Neural crest cell (in vitro differentiated cells): Measurements from ENCODE around the gene LPP. TPM values are rescaled to one million over a fixed set of nuclear protein-coding genes. Genes with fewer than 3 reads are reported as not detected.

Experiments
- DNase-seq: peaks from one replicate; pipeline ENCODE4 v3.0.0; 2021; ENCODE audit warnings: low read depth, mixed read lengths, low spot score
- H3K27ac Mint-ChIP-seq: one replicate; pipeline ENCODE4 v1.8.0; 2021; ENCODE audit warnings: mild to moderate bottlenecking, mixed read lengths; ENCODE audit not compliant: unreplicated experiment
- H3K27me3 Mint-ChIP-seq: 2 replicates; pipeline ENCODE4 v1.8.0; 2021; ENCODE audit warnings: low read depth, mild to moderate bottlenecking, mixed read lengths
- H3K36me3 Mint-ChIP-seq: 2 replicates; pipeline ENCODE4 v1.8.0; 2021; ENCODE audit warnings: low read depth, mild to moderate bottlenecking, mixed read lengths
- H3K4me1 Mint-ChIP-seq: 2 replicates; pipeline ENCODE4 v1.8.0; 2021; ENCODE audit warnings: mixed read lengths
- H3K4me3 Mint-ChIP-seq: one replicate; pipeline ENCODE4 v1.8.0; 2021; ENCODE audit warnings: mild to moderate bottlenecking, mixed read lengths
- H3K9me3 Mint-ChIP-seq: 2 replicates; pipeline ENCODE4 v1.8.0; 2021; ENCODE audit warnings: mixed read lengths
- total RNA-seq: library from RNA; stranded (reverse); gene quantifications from 2 replicates; pipeline ENCODE4 v1.2.1, GENCODE V29; 2021
- TF ChIP-seq, protein P1 (sequence below): fragments of 200-600 bp; sonication (generic); conservative IDR thresholded peaks from 2 replicates; pipeline ENCODE4 v1.5.0; 2021; ENCODE audit warnings: antibody characterized with exemption, mild to moderate bottlenecking

Gene LPP
- total RNA-seq, 1 donor from 2014 or later: 38.7 TPM

DNA sequence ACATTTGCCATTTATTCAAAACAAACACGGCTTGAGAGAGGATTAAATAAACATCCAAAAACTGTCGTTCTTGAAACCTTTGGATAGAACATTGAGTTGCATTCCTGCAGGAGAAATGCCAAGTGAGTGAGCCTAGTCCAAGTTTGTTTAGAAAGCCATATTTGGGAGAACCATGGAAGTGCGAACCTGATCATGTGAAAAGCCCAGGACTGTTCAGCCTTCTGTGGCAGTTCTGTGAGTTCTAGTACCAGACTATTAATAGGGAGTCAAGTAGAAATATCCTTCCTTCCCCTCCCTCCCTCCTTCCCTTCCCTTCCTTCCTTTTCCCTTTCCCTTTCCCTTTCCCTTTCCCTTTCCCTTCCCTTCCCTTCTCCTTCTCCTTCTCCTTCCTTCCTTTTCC lies 470.4 kb downstream of the LPP start:
- no peak for DNase-seq
- Mint-ChIP-seq H3K36me3 (peaks cover 17% of the 10 kb centered on the region), H3K4me1 (no peaks in the 10 kb centered on the region), H3K9me3 (peaks cover 8% of the 10 kb centered on the region), H3K4me3 (no peak overlapping the region), H3K27me3 (no peaks in the 10 kb centered on the region), H3K27ac (no peak overlapping the region)
- TF ChIP-seq, protein P1, sequence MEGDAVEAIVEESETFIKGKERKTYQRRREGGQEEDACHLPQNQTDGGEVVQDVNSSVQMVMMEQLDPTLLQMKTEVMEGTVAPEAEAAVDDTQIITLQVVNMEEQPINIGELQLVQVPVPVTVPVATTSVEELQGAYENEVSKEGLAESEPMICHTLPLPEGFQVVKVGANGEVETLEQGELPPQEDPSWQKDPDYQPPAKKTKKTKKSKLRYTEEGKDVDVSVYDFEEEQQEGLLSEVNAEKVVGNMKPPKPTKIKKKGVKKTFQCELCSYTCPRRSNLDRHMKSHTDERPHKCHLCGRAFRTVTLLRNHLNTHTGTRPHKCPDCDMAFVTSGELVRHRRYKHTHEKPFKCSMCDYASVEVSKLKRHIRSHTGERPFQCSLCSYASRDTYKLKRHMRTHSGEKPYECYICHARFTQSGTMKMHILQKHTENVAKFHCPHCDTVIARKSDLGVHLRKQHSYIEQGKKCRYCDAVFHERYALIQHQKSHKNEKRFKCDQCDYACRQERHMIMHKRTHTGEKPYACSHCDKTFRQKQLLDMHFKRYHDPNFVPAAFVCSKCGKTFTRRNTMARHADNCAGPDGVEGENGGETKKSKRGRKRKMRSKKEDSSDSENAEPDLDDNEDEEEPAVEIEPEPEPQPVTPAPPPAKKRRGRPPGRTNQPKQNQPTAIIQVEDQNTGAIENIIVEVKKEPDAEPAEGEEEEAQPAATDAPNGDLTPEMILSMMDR: no peak

GRCh38 chr3:188624828-188625227 lies 470.9 kb downstream of the LPP start:
- Mint-ChIP-seq H3K9me3 (peaks cover 8% of the 10 kb centered on the region), H3K27me3 (no peaks in the 10 kb centered on the region), H3K27ac (no peak overlapping the region), H3K36me3 (peaks cover 17% of the 10 kb centered on the region), H3K4me1 (no peaks in the 10 kb centered on the region), H3K4me3 (no peak overlapping the region)
- no peak for DNase-seq
- TF ChIP-seq, protein P1: no peak

GRCh38 chr3:188627652-188628051 lies 473.7 kb downstream of the LPP start:
- peaks cover 22% of the 10 kb centered on the region for H3K36me3 Mint-ChIP-seq
- TF ChIP-seq, protein P1: no peak
- H3K27me3 Mint-ChIP-seq: no peaks in the 10 kb centered on the region
- no peaks in the 10 kb centered on the region for H3K4me1 Mint-ChIP-seq
- peaks cover 9% of the 10 kb centered on the region for H3K9me3 Mint-ChIP-seq
- H3K27ac Mint-ChIP-seq: no peak overlapping the region
- H3K4me3 Mint-ChIP-seq: no peak overlapping the region
- no peak for DNase-seq

GRCh38 chr3:188631291-188632010 lies 477.5 kb downstream of the LPP start:
- Mint-ChIP-seq H3K27me3 (no peaks in the 10 kb centered on the region), H3K9me3 (peaks cover 12% of the 10 kb centered on the region), H3K4me1 (no peaks in the 10 kb centered on the region), H3K27ac (no peak overlapping the region), H3K4me3 (no peak overlapping the region), H3K36me3 (peaks cover 31% of the 10 kb centered on the region)
- no peak for DNase-seq
- TF ChIP-seq, protein P1: no peak

GRCh38 chr3:188633206-188633605 lies 479.2 kb downstream of the LPP start:
- Mint-ChIP-seq H3K9me3 (peaks cover 10% of the 10 kb centered on the region), H3K4me3 (no peak overlapping the region), H3K27me3 (no peaks in the 10 kb centered on the region), H3K36me3 (peaks cover 30% of the 10 kb centered on the region), H3K27ac (no peak overlapping the region), H3K4me1 (no peaks in the 10 kb centered on the region)
- TF ChIP-seq, protein P1: no peak
- DNase-seq: no peak
